ENCODE measurements around the gene MARVELD1. TPM values are rescaled to one million over a fixed set of nuclear protein-coding genes. Genes with fewer than 3 reads are reported as not detected.
"Not testable (repeated sequence)": the region's sequence is repeated elsewhere in the genome, so short reads cannot be mapped to it uniquely, and the experiment has no call there.

The MARVELD1 gene
- polyA plus RNA-seq (ENCODE audit: insufficient read length), result 40.7 TPM
- long read RNA-seq, donor 1, transcript MARVELD1-201 (2 exons, 3,221 nt), result major isoform, 36 of 62 reads
- long read RNA-seq, donor 1, partial matches to known transcripts, result 26 of 62 reads
- long read RNA-seq, donor 1, other reads (novel, unspliced or antisense), result 0 of 62 reads
- long read RNA-seq, donor 2, transcript MARVELD1-201 (2 exons, 3,221 nt), result major isoform, 10 of 10 reads
- long read RNA-seq, donor 2, partial matches to known transcripts, result 0 of 10 reads
- long read RNA-seq, donor 2, other reads (novel, unspliced or antisense), result 0 of 10 reads
- long read RNA-seq, donor 3, transcript MARVELD1-201 (2 exons, 3,221 nt), result major isoform, 6 of 6 reads
- long read RNA-seq, donor 3, partial matches to known transcripts, result 0 of 6 reads
- long read RNA-seq, donor 3, other reads (novel, unspliced or antisense), result 0 of 6 reads
- long read RNA-seq, donor 4, partial matches to known transcripts, result 0 of 1 reads
- long read RNA-seq, donor 4, other reads (novel, unspliced or antisense), result 0 of 1 reads
- long read RNA-seq, donor 5, transcript MARVELD1-201 (2 exons, 3,221 nt), result major isoform, 20 of 26 reads
- long read RNA-seq, donor 5, partial matches to known transcripts, result 6 of 26 reads
- long read RNA-seq, donor 5, other reads (novel, unspliced or antisense), result 0 of 26 reads
- long read RNA-seq, donor 6, transcript MARVELD1-201 (2 exons, 3,221 nt), result major isoform, 20 of 20 reads
- long read RNA-seq, donor 6, partial matches to known transcripts, result 0 of 20 reads
- long read RNA-seq, donor 6, other reads (novel, unspliced or antisense), result 0 of 20 reads
- long read RNA-seq, donor 7, transcript MARVELD1-201 (2 exons, 3,221 nt), result major isoform, 22 of 22 reads
- long read RNA-seq, donor 7, partial matches to known transcripts, result 0 of 22 reads
- long read RNA-seq, donor 7, other reads (novel, unspliced or antisense), result 0 of 22 reads
- long read RNA-seq, donor 8, transcript MARVELD1-201 (2 exons, 3,221 nt), result major isoform, 5 of 5 reads
- long read RNA-seq, donor 8, partial matches to known transcripts, result 0 of 5 reads
- long read RNA-seq, donor 8, other reads (novel, unspliced or antisense), result 0 of 5 reads

DNA sequence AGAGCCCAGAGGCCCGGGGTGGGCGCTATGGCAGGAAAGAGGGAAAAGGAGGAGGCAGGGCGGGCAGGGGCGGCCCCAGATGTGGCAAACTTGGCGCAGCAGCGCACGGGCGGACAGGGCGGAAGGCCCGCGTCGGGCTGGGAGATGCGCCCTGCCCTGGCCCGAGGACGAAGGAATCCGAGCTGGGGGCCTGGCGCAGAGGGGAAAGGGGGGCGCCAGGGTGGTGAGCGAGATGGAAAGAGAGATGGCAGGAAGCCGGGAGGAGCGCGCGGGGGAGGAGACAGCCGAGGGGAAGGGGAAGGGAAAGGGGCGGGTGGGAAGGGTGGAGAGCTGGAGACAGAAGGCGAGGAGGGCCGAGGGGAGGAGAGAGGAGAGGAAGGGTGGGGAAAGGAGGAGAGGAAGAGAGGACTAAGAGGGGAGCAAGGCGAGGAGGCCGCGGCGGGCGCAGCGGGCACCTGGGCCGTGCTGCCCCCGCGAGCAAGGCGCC lies at the start of gene MARVELD1:
TSS of gene MARVELD1 (plus strand) at position 392 of the 487 bp plus-strand sequence. CDS start 147 bp downstream, outside the sequence.
- DNase-seq, result peak; percentile 86

DNA sequence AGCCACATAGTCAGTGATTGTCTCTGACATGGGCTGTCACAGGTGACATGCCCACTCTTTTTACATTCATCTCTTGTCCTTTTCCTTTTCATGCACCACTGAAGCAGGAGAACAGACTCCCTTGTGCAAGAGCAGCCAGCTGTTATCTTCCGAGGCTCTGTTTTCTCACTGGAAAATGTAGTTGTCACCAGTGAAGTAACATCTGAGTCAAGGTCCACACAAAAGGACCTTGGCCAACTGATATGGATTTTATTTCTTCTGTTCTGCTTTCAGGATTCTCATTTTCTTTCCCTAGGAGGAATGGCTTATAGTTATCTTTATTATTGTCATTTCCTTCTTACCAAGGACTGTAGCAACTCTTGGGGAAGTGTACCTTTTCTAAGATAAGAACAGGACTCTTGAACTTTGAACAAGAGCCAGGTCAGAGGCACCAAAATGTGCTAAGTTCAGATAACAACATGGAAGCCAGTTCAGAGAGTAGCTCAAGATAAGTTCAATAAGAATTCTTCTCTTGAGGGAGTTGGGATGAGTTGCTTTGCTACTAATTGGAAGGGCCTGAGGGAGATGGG lies 49.2 kb upstream of the MARVELD1 start:
- DNase-seq, result no peak

DNA sequence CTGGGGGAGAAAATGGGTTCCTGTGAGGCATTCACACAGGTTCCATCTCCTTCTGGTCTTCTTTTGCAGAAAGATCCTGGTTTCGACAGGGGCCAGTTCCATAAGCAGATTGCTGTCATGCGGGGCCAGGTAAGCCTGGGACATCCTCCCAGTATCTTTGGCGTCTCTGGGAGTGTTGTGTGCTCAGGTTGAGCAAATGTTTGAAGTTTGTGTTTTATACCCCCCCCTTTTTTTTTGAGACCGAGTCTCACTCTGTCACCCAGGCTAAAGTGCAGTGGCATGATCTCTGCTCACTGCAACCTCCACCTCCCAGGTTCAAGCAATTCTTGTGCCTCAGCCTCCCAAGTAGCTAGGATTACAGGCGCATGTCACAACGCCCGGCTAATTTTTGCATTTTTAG lies 46.5 kb upstream of the MARVELD1 start:
- no peak for DNase-seq

DNA sequence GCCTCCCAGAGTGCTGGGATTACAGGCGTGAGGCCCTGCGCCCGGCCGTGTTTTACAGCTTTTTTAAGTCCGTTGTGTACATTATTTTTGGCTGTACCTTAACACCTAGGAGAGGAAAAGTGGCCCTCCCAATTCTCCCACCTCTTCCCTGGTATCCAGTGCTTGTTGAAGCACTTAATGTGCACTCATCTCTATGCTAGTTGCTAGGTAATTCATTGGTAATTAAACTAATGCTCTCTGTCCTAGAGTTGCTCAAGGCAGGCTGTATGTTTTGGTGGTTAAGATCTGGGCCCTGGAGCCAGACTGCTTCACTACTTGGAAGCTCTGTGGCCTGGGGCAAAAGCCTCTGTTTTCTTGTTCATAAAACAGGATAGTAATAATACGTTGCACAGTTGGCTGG lies 46.1 kb upstream of the MARVELD1 start:
- no peak for DNase-seq

DNA sequence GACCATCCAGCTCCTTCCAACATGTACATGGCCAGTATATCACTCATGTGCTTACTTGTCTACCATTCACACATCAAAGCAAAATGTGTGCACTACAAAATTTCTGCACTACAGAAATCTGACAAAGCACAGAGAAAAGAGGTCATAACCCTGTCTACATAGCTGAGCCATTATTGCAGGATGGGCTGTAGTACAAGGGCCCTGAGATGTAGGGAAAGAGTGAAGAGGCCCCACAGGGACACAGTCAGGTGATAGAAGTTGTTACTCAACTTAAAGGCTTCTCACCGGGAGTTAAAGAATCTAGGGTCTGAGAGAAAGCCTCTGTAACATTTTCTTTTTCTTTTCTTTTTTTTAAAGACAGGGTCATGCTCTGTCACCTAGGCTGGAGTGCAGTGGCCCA lies 44.0 kb upstream of the MARVELD1 start:
- DNase-seq, result no peak

DNA sequence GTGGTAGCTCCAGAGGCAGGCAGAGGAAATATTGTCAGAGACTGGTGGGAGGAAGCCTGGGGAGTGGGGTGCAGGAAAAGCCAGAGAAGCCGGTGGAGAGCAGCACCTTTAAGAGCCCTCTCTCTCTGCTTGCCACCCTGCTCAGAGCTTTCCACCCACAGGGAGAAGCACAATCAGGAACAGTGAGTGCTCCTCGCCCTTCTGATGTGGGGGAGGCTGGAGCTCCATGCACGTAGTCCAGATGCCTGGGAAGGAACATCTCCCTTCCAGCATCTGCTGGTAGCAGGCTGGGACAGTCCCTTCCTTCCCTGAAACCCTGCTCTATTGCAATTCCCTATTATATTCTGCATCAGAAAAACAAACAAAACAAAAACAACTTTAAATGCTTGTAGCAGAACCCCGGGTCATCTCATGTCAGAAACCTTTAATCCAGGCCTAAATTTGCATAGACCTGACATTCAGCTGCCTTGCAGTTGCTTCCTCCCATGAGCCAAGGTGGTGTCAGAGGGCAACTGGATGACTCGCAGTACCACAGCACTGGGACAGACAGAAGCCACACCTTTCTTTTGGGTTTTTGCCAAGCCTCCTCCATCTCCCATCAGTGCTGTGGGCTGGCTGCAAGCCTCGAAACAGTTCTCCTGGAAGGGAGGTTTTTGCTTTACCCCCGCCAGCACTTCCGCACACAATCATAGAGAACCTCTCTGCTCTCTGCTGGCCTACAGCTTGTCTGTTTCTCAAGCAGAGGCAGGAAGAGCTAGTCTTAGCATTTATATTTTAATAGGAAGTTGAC lies 39.6 kb upstream of the MARVELD1 start:
- DNase-seq, result no peak

DNA sequence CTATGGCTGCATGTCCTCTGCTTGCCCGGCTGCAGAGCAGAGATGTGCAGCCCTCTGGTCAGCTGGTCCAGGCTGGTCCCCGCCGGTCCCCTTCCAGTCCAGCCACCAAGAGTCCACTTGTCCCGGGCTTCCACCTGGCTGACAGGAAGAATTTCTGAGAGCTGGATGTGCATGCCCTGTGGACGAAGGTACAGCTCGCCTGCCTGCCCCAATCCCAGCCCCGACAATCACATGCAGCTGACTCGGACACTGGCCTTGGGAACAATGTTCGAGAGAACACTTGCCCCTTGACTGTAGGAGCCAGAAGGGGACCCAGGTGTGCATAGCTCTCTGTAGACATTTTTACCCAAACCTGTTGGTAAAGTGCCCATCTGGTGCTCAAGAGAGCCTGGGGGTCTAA lies 38.3 kb upstream of the MARVELD1 start:
- DNase-seq, result no peak

DNA sequence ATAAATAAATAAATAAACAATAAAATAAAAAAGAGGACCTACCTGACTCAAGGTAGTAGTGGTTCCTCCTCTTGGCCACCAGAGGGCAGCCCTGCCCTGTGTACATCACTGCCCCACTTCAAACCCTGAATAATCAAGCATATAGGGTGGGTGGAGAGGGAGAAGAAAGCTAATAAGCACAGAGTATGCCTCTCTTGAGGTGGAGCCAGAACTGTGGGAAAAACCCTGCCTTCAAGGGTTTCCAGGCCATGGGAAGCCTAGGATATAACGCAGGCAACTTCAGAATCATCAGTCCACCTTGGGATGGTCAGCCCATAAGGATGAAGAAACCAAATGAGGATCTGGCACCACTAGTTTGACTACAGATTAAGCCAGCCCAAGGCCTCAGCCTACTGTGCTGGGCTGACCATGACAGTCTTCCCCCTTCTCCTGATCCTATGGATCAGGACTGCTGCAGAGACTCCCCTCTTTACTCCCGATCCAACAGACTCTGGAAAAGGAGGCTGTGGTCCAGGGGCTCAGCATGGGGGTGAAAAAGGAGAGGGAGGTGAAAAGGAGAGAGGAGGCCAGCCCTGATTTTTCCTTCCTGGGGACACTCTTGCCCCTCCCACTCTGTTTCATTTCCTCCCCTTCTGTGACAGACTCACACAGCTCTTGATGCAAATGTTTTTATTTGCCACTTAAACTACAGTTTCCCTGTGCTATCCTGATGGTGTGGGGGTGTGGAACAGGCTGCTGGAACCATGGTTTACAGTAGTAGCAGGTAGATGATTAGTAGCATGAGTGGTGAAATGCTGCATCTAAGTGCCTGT lies 36.6 kb upstream of the MARVELD1 start:
- no peak for DNase-seq

DNA sequence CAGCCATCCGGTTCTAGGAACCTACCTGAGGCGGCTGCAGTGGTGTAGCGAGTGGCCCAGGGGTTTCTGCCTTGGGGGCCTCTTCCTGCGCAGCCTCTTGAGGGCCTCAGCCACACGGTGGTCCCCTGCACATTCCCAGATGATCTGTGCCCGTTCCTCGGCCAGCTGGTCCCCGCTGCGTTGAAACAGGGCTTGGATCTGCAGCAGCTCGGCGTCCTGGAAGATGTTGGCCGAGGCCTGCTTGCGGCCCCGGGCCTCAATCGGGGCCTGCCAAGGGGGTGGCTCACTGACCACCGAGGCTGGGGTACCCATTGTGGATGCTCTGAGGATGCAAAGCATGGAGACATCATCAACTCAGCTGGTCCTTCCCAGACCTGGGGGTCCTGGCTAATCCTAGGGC lies 33.9 kb upstream of the MARVELD1 start:
- no peak for DNase-seq

DNA sequence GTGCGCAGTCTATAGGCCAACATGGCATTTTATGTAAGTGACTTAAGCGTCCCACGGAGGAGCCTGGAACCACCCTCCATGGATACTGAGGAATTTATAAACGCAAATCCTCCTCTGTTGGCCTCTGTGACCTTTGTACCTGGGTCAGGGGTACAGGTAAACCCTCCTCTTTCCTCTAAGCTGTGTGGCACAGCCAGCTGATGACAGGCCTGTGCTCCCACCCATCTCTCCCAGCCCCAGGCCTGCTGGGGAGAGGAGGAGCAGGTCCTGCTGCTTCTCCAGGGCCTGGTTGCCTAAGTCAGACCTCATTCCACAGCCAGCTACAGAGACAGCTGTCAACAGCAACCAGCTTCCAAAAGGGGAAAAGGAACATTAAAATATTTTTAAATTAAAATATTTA lies 31.5 kb upstream of the MARVELD1 start:
- DNase-seq, result no peak

DNA sequence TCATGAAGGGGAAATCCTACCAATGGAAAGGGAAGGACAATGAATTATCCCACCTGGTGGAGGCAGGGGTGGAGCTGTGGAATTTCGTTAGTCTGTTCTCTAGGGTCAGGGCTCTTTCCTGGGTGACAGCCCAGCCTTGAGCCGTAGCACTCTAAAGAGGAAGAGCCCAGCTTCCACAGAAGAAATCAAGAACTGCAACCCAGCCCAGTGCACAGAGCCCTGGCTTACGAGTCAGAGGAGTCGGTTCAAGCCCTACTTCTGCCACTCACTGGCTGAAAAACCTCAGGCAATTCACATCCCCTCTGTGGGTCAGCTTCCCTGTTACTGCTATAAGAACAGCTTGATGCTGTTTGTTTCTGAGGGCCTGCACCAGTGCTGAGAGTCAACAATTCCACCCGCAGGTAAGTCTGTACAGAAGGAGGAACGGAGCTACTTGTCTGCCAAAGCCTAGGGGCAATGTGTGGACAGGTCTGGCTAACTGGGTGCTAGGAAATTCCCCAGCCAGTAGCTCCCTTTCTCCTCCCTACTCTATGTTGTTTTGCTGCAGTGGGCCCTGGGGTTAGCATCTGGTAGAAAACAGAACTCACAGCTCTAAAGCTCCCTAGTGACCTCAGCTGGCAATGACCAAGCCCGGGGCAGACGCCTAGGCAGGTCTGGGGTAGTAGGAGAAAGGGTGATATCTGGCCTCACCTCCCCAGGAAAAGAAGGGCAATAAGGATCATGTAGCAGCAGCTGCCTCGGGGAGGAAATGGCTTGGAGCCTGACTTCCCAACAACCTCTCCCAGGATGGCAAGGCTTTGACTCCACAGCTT lies 29.8 kb upstream of the MARVELD1 start:
- DNase-seq, result no peak

DNA sequence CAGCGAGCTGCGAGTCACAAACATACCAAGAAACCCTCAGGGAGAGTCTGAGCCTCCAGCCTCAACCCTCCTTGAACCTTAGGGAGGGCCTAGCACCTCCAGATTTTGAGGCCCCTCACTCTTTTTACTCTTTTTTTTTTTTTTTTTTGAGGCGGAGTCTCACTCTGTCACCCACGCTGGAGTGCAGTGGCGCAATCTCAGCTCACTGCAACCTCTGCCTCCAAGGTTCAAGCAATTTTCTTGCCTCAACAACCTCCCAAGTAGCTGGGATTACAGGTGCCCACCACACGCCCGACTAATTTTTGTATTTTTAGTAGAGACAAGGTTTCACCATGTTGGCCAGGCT lies 29.2 kb upstream of the MARVELD1 start:
- not testable (repeated sequence) for DNase-seq

DNA sequence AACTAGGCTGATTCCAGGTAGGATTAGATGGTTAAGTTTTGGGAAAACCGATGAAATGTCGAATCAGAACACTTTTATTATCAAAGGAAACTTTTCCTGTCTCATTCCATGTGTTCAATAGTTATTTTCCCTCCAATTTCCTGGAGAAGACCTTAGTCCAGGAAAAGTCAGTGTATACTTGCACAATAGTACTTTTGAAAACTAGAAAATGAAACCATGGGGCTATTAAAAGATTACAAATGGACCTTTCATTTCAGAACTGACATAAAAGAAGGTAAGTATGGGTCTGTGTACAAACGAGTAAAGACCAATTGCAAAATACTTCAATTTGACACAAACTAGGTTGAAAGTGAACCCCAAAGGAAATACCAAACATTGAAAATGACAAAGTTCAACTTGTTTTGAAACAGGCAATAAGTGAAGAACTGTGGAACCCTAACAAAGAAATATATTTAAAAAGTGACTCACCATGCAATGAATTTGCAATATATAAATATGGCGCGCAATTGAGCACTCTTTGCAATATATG lies 28.6 kb upstream of the MARVELD1 start:
- no peak for DNase-seq

DNA sequence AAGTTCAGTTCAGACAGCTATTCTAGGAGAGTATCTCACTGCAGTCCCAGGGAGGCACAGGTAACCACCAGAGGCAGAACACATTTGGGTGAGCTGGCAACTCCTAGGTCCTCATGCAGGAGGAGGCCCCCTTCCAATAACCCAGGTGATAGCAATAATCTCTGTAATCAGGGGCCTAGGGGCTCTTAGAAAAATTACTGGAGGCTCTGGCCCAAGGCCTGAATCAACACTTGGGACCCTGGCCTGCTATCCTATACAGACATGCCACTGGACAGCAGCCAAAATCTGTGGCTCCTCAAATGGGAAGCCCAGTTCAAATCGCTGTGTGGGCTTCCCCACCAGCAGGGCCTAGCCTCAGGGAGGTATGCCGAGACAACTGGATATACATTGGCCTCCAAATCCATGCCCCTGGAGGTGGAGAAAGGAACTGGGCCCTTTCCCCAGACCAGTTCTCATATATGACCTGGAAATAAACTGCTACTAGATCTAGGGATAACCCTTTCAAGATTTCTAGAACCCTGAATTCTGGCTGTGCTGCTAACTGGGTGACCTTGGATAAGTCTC lies 28.1 kb upstream of the MARVELD1 start:
- no peak for DNase-seq

DNA sequence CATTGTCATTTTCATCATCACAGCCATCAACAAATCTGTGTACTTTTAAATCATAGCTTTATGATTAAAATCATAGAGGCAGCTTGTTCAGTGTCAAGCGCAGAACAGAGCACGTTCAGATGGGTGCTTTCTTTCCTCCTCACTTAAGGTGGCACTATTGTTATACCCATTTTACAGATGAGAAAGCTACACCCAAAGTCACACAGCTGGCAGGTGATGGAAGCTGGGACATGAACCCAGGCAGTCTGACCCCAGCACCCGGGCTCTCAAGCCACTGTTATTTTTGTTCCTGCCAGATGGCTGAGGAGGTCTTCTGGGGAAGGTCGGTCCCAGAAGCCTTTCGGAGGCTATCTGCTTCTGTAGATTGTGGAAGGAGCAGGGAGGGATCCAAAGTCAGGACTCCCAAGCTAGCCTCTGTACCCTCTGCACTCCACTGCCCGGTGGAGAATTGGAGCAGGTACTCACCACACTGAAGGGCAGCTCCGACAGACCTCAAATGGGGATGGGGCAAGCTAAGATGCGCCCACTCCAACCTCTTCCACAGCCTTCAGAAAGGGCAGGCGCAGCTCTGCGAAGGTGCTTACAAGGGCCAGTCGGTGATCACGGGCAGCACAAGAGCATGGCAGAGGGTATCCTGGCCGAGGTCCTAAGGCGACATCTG lies 27.1 kb upstream of the MARVELD1 start:
- no peak for DNase-seq

DNA sequence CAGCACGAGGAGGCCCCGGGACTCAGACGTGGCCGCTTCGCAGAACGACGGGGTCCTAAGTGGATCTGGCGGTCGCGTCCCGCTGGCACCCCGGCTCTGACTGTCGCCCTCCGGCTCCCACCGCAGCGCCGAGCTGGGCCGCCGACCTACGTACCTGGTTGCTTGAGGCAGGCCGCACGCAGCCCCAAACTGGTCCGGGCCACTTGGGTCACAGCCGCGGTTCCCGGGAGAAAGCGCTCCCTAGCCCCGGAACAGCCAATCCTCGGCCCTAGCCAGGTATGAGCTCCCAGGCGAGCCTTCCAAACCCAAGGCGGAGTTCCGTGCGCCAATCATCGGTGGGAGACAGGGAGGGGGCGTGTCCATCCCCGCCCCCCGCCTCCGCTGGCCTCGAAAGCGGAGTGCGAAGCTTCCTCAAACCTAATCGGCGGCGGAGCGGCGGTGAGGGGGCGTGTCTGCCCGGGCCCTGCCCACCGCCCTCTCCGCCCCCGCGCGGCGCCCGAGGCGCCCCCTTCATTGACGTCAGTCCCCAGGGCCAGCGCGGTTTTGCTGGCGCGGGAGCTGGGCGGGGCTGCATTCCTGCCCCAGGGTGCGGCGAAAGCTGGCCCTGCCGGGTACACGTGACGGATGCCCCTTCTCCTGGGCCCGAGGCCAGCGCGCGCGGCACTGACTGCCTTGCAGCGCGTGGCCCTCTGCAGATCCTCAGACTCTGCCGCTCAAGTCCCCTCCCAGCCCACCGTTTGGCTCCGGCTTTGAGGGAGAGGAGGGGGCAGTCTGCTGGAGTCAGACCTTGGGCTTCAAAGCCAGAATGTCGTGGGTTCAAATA lies 26.4 kb upstream of the MARVELD1 start, which contains the start of gene AVPI1:
TSS of gene AVPI1 (minus strand) at position 280 of the 823 bp plus-strand sequence. CDS start 7,336 bp downstream, outside the sequence.
- peak; percentile 95 for DNase-seq
